ENCODE measurements around the gene ATP10B.

The ATP10B gene

DNA sequence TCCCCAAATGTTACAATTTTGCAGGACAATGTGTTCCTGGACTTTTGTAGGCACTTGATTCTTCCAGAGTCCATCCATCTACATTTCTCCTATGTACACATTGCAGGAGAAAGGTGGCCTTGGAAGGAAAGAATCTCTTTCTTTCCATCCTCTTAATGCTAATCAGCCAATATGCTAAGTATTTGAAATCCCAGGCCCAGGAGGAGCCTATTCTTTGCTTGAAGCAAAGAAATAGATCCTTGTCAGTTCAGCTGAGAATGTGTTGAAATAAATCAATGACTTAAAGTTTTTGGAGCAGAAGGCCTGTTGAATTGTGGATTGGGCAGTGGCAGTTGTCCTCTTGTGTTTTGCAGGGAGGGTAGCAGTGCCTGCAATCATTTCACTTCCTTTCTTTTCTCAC, 317.1 kb downstream of the ATP10B start:
- TF ChIP-seq, protein P1, sequence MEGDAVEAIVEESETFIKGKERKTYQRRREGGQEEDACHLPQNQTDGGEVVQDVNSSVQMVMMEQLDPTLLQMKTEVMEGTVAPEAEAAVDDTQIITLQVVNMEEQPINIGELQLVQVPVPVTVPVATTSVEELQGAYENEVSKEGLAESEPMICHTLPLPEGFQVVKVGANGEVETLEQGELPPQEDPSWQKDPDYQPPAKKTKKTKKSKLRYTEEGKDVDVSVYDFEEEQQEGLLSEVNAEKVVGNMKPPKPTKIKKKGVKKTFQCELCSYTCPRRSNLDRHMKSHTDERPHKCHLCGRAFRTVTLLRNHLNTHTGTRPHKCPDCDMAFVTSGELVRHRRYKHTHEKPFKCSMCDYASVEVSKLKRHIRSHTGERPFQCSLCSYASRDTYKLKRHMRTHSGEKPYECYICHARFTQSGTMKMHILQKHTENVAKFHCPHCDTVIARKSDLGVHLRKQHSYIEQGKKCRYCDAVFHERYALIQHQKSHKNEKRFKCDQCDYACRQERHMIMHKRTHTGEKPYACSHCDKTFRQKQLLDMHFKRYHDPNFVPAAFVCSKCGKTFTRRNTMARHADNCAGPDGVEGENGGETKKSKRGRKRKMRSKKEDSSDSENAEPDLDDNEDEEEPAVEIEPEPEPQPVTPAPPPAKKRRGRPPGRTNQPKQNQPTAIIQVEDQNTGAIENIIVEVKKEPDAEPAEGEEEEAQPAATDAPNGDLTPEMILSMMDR (conservative IDR thresholded peaks at IDR 0.05; ENCODE audit: low read depth), result no peak
- CTCF ChIA-PET, result no interaction called here

DNA sequence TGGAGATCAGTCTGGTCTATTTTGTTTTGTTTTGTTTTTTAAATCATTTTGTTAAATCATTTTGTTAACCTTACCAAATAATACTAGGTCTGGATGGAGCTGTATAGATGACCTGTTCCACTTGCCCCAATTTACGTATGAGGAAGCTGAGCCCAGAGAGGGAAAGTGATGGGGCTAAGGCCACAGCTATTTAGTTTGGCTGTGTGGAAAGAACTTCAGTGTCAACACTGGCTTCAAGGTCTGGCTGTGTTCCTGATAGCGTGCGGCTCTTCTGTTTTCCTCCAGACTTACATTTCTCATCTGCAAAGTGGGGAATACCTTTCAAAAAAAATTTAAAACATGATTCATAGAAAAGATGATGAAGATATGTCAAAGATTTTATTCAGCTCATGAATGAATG, 317.9 kb downstream of the ATP10B start:
- DNase-seq (ENCODE audit: low spot score), result no peak
- CTCF ChIA-PET, result no interaction called here
- POLR2A ChIA-PET (ENCODE audit: low non-redundant PET), result no interaction called here
- TF ChIP-seq, protein P1 (conservative IDR thresholded peaks at IDR 0.05; ENCODE audit: low read depth), result no peak
- no peak overlapping the region for H3K27ac ChIP-seq

More for the DNA sequence above, 317.1 kb downstream of the ATP10B start:
- no peak overlapping the region for H3K27ac ChIP-seq
- DNase-seq (ENCODE audit: low spot score), result no peak
- POLR2A ChIA-PET (ENCODE audit: low non-redundant PET), result no interaction called here

DNA sequence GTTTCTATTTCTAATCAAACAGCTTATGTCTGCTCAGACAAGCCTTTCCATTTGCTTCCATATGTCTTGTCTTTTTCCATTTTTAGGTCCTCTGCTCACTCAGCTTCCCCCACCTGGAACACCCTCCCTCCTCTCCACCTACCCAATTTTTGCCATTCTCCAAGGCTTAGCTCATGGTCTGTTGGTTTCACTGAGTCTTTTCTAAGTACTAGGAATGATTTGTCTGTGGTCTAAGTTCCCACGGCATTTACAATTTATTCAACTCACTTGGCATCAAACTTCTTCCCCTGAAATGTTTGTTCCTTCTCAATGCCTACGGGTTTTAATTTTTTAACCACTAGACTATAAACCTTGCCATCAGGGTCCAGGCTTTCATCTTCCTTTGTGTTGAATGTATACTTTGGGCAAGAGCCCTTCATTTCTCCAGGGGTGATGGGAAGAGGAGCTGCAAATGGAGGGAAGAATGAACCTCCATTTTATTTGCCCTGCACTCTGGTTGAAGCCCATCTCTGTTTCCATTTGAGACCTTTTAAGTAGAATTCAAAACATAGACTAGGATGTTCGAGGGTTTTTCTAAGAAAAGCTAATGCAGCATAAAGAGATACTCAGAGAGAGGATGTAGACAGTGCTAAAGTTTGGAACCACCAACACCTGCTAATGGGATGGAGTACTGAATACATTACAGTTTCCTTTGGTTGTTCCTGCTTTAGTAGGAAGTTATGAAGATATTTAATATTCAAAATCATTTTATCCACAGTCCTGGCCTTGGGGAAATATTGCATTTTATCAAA, 326.3 kb downstream of the ATP10B start:
- TF ChIP-seq, protein P1 (conservative IDR thresholded peaks at IDR 0.05; ENCODE audit: low read depth), result no peak
- ChIA-PET POLR2A (ENCODE audit: low non-redundant PET) (no interaction called here), CTCF (interaction anchor here (0.6 to 0.7 kb wide), 2 partner anchors 666 to 922 kb away, joined by 3 to 4 read pairs; no protein-coding TSS in a partner anchor)
- DNase-seq (ENCODE audit: low spot score), result no peak
- H3K27ac ChIP-seq, result no peak overlapping the region

DNA sequence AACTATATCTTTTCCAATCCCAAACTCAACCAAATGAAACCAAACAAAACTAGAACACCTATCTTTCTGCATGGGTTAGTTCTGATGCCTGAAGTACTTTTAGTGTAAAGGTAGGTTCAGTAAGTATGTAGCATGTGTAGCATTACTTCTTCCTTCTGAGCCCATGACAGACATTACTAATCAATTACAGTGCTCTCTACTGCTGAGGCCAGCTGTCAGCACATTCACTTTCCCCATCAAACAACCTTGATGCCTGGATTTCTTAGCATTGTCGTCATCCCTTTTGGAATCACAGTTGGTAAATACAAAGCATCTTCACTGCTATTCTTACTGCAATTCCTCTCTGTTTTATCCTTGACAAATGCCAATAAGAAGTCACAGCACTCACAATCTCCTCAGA, 327.2 kb downstream of the ATP10B start:
- H3K27ac ChIP-seq, result no peak overlapping the region
- TF ChIP-seq, protein P1 (conservative IDR thresholded peaks at IDR 0.05; ENCODE audit: low read depth), result no peak
- CTCF ChIA-PET, result no interaction called here
- POLR2A ChIA-PET (ENCODE audit: low non-redundant PET), result no interaction called here
- no peak for DNase-seq (ENCODE audit: low spot score)

DNA sequence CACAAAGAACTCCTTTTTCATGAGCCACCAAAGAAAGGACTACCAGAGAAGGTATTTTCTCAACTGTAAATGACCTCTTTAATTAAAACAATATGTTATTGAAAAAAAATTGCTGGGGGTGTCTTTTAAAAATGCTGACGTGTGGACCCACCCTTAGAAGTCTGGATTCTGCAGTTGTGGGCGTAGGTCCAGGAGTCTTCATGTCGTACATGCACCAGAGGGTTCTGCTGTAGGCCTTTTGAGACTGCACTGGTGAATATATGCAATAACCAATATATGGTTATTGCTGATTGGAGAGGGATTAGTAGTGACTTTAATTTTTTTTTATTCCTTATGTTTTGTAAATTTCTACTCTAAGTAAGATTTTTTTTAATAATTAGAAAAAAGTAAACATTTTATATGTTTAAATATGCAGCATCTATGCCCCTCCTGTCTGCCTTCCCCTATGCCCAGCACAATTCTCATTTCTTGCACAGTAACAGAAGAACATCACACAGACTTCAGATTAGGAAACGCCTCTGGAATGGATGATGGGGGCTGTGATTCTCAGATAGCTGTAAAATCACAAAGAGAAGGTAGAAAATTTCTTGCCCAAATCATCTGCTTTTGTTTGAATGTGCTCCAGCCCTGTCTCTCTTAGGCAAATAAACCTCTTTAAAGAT, 328.4 kb downstream of the ATP10B start:
- POLR2A ChIA-PET (ENCODE audit: low non-redundant PET), result no interaction called here
- DNase-seq (ENCODE audit: low spot score), result no peak
- no peak overlapping the region for H3K27ac ChIP-seq
- TF ChIP-seq, protein P1 (conservative IDR thresholded peaks at IDR 0.05; ENCODE audit: low read depth), result no peak
- CTCF ChIA-PET, result no interaction called here

DNA sequence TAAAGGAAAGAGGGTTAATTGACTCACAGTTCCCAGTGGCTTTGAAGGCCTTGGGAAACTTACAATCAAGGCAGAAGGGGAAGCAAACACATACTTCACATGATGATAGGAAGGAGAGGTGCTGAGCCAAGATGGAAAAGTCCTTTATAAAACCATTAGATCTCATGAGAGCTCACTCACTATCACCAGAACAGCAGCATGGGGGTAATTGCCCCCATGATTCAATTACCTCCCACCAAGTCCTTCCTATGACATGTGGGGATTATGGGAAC, 330.7 kb downstream of the ATP10B start:
- CTCF ChIA-PET, result no interaction called here
- POLR2A ChIA-PET (ENCODE audit: low non-redundant PET), result no interaction called here
- H3K27ac ChIP-seq, result no peak overlapping the region
- TF ChIP-seq, protein P1 (conservative IDR thresholded peaks at IDR 0.05; ENCODE audit: low read depth), result no peak
- DNase-seq (ENCODE audit: low spot score), result no peak

Measured in RWPE1 (cell line).